ENCODE data around the gene S100A3. TPM values are rescaled to one million over a fixed set of nuclear protein-coding genes. Genes with fewer than 3 reads are reported as not detected.
A peak's percentile ranks its signal among the peaks of the same experiment; 100 is the strongest.

S100A3 gene
- total RNA-seq, 1 experiment from 2014 or later = 1.5 TPM

GRCh38 chr1:153533689-153534201 lies 15.3 kb downstream of the S100A3 start:
- H3K4me1 ChIP-seq (replicated peaks; ENCODE audit: insufficient read depth) = peaks cover 52% of the 10 kb centered on the region

GRCh38 chr1:153532769-153533599 lies 16.1 kb downstream of the S100A3 start:
- Histone ChIP-seq H3F3A (ENCODE audit: insufficient read depth, low read depth) (peaks cover 62% of the 10 kb centered on the region), H2AFZ (no peak overlapping the region), H3K9me2 (ENCODE audit: insufficient read depth) (no peaks in the 10 kb centered on the region), H3K9me3 (ENCODE audit: insufficient read depth, low read depth) (no peaks in the 10 kb centered on the region), H3K4me3 (peak overlapping the region; percentile 85; the same call in 1 of the 2 replicates), H3K79me2 (ENCODE audit: low read depth) (peaks cover 21% of the 10 kb centered on the region), H4K20me1 (ENCODE audit: insufficient read depth) (peaks cover 10% of the 10 kb centered on the region), H3K4me1 (replicated peaks; ENCODE audit: insufficient read depth) (peaks cover 44% of the 10 kb centered on the region), H3K4me2 (peak overlapping the region; percentile 97), H3K27ac (peak overlapping the region; percentile 81), H3K27me3 (ENCODE audit: insufficient read depth, low read depth) (no peaks in the 10 kb centered on the region), H3K36me3 (ENCODE audit: low read depth) (peaks cover 11% of the 10 kb centered on the region)
- peak; percentile 53 to 85 for DNase-seq
- no TSS peak for BruUV-seq (replicated peaks)
- TF ChIP-seq CTCF (conservative IDR thresholded peaks at IDR 0.05) (peak; percentile 90), EZH2 (IDR thresholded peaks at IDR 0.05; ENCODE audit: low read depth) (no peak)
- ChIA-PET CTCF (interaction anchor here (0.5 to 2.5 kb wide), 7 partner anchors 11 to 1717 kb away, joined by 3 to 20 read pairs (median 4); no protein-coding TSS in a partner anchor), POLR2A (ENCODE audit: unreplicated experiment) (interaction anchor here (0.6 to 2.5 kb wide), 5 partner anchors 17 to 101 kb away, joined by 4 to 18 read pairs (median 7); partner anchors contain the start of gene CHTOP)
- intact Hi-C loops (cut with micrococcal nuclease; ENCODE audit: unreplicated experiment) = loop anchor here (1.0 to 10.0 kb wide), 5 partner anchors 17 to 432 kb away; partner anchors contain the start of genes CREB3L4, S100A13 and SLC39A1

More at GRCh38 chr1:153533689-153534201, 15.3 kb downstream of the S100A3 start:
- TF ChIP-seq CTCF (conservative IDR thresholded peaks at IDR 0.05) = no peak
- no peak for TF ChIP-seq EZH2 (IDR thresholded peaks at IDR 0.05; ENCODE audit: low read depth)
- peaks cover 69% of the 10 kb centered on the region for H3F3A ChIP-seq (ENCODE audit: insufficient read depth, low read depth)
- peak; percentile 73 to 88 for DNase-seq
- no TSS peak for BruUV-seq (replicated peaks)
- intact Hi-C loops (cut with micrococcal nuclease; ENCODE audit: unreplicated experiment) = loop anchor here (1.0 to 10.0 kb wide), 5 partner anchors 17 to 431 kb away; partner anchors contain the start of genes CREB3L4, S100A13 and SLC39A1
- H2AFZ ChIP-seq = no peak overlapping the region
- peak overlapping the region; percentile 97 for H3K4me2 ChIP-seq
- peaks cover 21% of the 10 kb centered on the region for H3K79me2 ChIP-seq (ENCODE audit: low read depth)
- no peaks in the 10 kb centered on the region for H3K27me3 ChIP-seq (ENCODE audit: insufficient read depth, low read depth)
- ChIA-PET CTCF (interaction anchor here (0.5 to 2.5 kb wide), 6 partner anchors 12 to 81 kb away, joined by 3 to 20 read pairs (median 6); no protein-coding TSS in a partner anchor), POLR2A (ENCODE audit: unreplicated experiment) (interaction anchor here (0.6 to 2.5 kb wide), 3 partner anchors 33 to 100 kb away, joined by 4 to 15 read pairs (median 7); partner anchors contain the start of gene CHTOP)
- H3K36me3 ChIP-seq (ENCODE audit: low read depth) = peaks cover 11% of the 10 kb centered on the region
- H3K9me3 ChIP-seq (ENCODE audit: insufficient read depth, low read depth) = no peaks in the 10 kb centered on the region
- H3K9me2 ChIP-seq (ENCODE audit: insufficient read depth) = no peaks in the 10 kb centered on the region
- H3K4me3 ChIP-seq = peak overlapping the region; percentile 85
- peaks cover 10% of the 10 kb centered on the region for H4K20me1 ChIP-seq (ENCODE audit: insufficient read depth)
- H3K27ac ChIP-seq = peak overlapping the region; percentile 81

- peaks cover 21% of the 10 kb centered on the region for H3K79me2 ChIP-seq (ENCODE audit: low read depth)
- BruUV-seq (replicated peaks) = no TSS peak
- H3K9me3 ChIP-seq (ENCODE audit: insufficient read depth, low read depth) = no peaks in the 10 kb centered on the region
- H4K20me1 ChIP-seq (ENCODE audit: insufficient read depth) = peaks cover 10% of the 10 kb centered on the region
- peak overlapping the region; percentile 97; the same call in 1 of the 2 replicates for H3K4me2 ChIP-seq
- CTCF ChIA-PET = interaction anchor here (0.7 to 2.5 kb wide), 3 partner anchors 17 to 36 kb away, joined by 6 to 20 read pairs (median 13); no protein-coding TSS in a partner anchor
- no peaks in the 10 kb centered on the region for H3K27me3 ChIP-seq (ENCODE audit: insufficient read depth, low read depth)
- DNase-seq = no peak
- no peak overlapping the region for H3K27ac ChIP-seq
- no peak overlapping the region for H3K4me3 ChIP-seq
- H2AFZ ChIP-seq = no peak overlapping the region
- no peaks in the 10 kb centered on the region for H3K9me2 ChIP-seq (ENCODE audit: insufficient read depth)
- POLR2A ChIA-PET (ENCODE audit: unreplicated experiment) = interaction anchor here (0.5 to 2.5 kb wide), 7 partner anchors 11 to 587 kb away, joined by 3 to 18 read pairs (median 5); no protein-coding TSS in a partner anchor
- peaks cover 57% of the 10 kb centered on the region for H3F3A ChIP-seq (ENCODE audit: insufficient read depth, low read depth)
- intact Hi-C loops (cut with micrococcal nuclease; ENCODE audit: unreplicated experiment) = loop anchor here (2.0 to 10.0 kb wide), 2 partner anchors 95 to 433 kb away; partner anchors contain the start of genes CREB3L4, S100A13 and SLC39A1
- peaks cover 40% of the 10 kb centered on the region for H3K4me1 ChIP-seq (replicated peaks; ENCODE audit: insufficient read depth)
- TF ChIP-seq EZH2 (IDR thresholded peaks at IDR 0.05; ENCODE audit: low read depth) (no peak), CTCF (conservative IDR thresholded peaks at IDR 0.05) (no peak)
- peaks cover 11% of the 10 kb centered on the region for H3K36me3 ChIP-seq (ENCODE audit: low read depth)
These were observed 16.9 kb downstream of the S100A3 start for GRCh38 chr1:153532181-153532580.
